Neutrophil (primary cell): Measurements from ENCODE around the gene RSPH1.

Experiments
- H3K27ac ChIP-seq: fragments of 200-600 bp; sonication (generic); 2 replicates; pipeline ENCODE4 v1.5.1; 2016; ENCODE audit warnings: mild to moderate bottlenecking, moderate library complexity
- H3K27me3 ChIP-seq: fragments of 200-600 bp; sonication (generic); 2 replicates; pipeline ENCODE4 v1.6.0; 2016; ENCODE audit warnings: mild to moderate bottlenecking
- H3K36me3 ChIP-seq: fragments of 200-600 bp; sonication (generic); 2 replicates; pipeline ENCODE4 v1.5.1; 2017
- H3K4me1 ChIP-seq, 2 experiments: fragments of 200-600 bp in 1 of 2; sonication (generic) in 1 of 2; 1 replicate in 1 of 2; 2 replicates in 1 of 2; pipeline versions ENCODE4 v1.5.1 to v1.6.1; 2013 to 2016; ENCODE audit warnings: low read depth in 1 of 2, low read length in 1 of 2, mild to moderate bottlenecking in 1 of 2, moderate library complexity in 1 of 2; ENCODE audit not compliant: control insufficient read depth in 1 of 2, insufficient read depth in 1 of 2
- H3K4me3 ChIP-seq, 2 experiments: fragments of 200-600 bp in 1 of 2; sonication (generic) in 1 of 2; 1 replicate in 1 of 2; 2 replicates in 1 of 2; pipeline ENCODE4 v1.5.1; 2013 to 2016; ENCODE audit warnings: low read depth in 1 of 2, low read length in 1 of 2, mild to moderate bottlenecking in 1 of 2, moderate library complexity in 1 of 2
- H3K9me3 ChIP-seq: fragments of 200-600 bp; sonication (generic); 2 replicates; pipeline ENCODE4 v1.5.1; 2016
- CTCF ChIP-seq: fragments of 200-600 bp; sonication (generic); IDR thresholded peaks from 2 replicates; pipeline ENCODE4 v1.5.1; 2016; ENCODE audit warnings: antibody characterized with exemption

RSPH1 gene

GRCh38 chr21:42423685-42424084, 72.3 kb downstream of the RSPH1 start:
- Histone ChIP-seq H3K4me1 (peaks cover 11 to 16% of the 10 kb centered on the region in 2 experiments), H3K27ac (no peak overlapping the region), H3K27me3 (no peaks in the 10 kb centered on the region), H3K9me3 (no peaks in the 10 kb centered on the region), H3K36me3 (no peaks in the 10 kb centered on the region), H3K4me3 (no peak overlapping the region)
- TF ChIP-seq CTCF: no peak

GRCh38 chr21:42423197-42423675, 72.8 kb downstream of the RSPH1 start:
- Histone ChIP-seq H3K4me3 (no peak overlapping the region), H3K27ac (no peak overlapping the region), H3K27me3 (no peaks in the 10 kb centered on the region), H3K9me3 (no peaks in the 10 kb centered on the region), H3K4me1 (peaks cover 11 to 16% of the 10 kb centered on the region in 2 experiments), H3K36me3 (no peaks in the 10 kb centered on the region)
- TF ChIP-seq CTCF: no peak
